Right renal cortex interstitium (tissue), 3 donors: ENCODE measurements around the gene BLNK. TPM values are rescaled to one million over a fixed set of nuclear protein-coding genes. Genes with fewer than 3 reads are reported as not detected.
A peak's percentile ranks its signal among the peaks of the same experiment; 100 is the strongest.

Experiments
- DNase-seq, 3 donors: peaks; one replicate each; pipeline ENCODE4 v3.0.0-alpha.2; 2013; ENCODE audit warnings: low read depth in 3 of 3, low spot score in 2 of 3
- polyA plus RNA-seq, 3 donors: library from polyadenylated mRNA; unstranded; fragments of 120-200 nt; gene quantifications; one replicate each; pipeline ENCODE4 v1.2.1, GENCODE V29; 2013; ENCODE audit not compliant: insufficient read length in 3 of 3

The BLNK gene
- polyA plus RNA-seq, 3 donors, result 36.7 to 41.9 (median 38.2) TPM

DNA sequence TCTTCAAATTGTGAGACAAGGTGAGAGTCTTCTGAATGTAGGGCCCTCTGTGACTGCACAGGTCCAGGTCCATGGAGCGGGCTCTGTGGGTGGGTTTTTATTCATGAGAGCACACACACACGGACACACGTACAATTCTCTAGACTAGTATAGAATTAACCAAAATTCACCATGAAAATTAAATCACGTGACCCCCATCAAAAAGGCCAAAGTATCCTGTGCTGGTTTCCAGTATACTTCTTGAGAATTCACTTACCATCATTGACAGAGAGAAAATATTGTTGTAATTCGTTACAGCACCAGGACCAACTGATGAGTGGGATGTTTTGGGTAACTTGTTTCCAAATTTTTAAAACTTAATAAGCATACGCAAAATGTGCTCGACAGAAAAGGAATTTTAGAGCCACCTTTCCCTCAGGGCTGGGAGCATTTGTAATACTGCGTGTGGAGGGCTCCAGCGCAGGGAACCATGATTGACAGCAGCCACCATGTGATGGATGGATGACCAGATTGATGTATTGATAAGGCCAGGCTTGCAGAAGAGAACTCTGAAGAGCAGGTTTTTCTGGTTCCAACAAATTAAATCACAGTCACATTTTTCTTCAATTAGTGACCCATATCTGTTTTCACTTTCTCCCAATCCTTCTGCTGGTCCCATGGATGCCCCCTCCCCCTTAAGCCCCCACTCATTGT, 18.0 kb upstream of the BLNK start:
- DNase-seq, result no peak

DNA sequence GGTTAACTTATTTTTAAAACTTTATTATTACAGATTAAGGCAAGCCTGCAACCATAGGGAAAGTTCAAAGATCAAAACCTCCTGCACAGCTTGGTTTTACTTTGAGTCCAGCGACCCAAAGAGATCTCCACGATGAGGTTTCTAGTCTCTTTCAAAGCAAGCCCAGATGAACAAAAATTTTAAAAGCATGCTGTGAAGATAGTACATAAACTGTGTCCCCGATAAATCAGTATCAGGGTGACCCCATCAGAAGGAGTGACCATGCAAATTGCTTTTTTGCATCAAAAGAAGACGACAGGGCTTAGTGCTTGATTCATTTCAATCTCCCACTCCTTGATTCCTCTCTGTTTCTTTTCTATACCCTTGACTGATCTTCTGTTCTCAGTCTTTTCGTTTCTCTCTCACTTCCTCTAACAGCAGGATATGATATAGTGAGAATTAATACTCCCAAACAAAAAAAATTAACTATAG, 16.8 kb upstream of the BLNK start:
- no peak for DNase-seq

DNA sequence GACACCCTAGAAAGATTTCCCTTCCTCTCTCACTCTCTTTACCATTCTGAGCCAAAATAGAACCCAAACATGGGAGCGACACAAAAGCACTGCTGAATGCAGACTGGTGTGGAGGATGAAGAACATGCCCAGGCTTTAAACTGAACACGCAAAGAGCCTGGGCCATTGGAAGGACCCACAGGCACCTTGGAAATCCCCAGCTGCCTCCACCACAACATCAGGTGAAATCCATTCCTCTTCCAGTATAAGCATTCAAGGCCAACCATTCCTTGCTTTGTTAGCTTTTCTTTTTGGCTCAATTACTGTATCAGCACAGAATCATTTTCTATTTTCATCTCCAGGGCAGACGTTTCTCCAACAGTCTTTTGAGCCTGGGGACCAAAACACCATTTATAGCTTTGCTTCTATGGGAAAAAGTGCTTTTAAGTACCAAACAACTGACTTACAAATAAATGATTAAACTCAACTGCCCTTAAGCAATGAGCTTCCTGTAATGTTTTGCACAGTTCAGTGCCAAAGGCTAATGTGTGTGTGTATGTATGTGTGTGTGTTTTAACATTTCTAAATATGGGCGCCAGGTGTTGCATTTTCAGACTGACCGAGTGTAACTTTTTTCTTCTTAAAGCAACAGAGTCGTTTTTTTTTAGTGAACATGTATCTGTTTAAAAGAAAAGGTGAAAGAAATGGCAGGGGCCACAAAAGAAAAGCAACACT, 16.2 kb upstream of the BLNK start:
- peak; percentile 50 to 69 (median 68) for DNase-seq

DNA sequence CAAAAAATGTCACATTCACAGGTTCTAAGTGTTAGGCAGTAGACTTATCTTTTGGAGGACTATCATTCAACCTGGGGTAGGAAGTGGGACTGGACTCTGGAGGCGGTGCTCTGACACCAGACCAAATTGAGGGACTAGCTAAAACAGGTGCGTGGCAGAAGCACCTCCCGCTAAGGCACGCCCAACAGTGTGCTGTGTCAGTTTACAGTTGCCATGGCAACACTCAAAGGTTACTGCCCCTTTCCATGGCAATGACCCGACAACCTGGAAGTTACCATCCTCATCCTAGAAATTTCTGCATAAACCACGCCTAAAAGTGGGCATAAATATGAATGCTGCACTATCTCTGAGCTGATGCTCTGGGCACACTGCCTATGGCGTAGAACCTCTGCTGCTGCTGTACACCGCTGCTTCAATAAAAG, 14.0 kb upstream of the BLNK start:
- DNase-seq, result no peak

GRCh38 chr10:96283756-96284155, 12.4 kb upstream of the BLNK start:
- no peak for DNase-seq

DNA sequence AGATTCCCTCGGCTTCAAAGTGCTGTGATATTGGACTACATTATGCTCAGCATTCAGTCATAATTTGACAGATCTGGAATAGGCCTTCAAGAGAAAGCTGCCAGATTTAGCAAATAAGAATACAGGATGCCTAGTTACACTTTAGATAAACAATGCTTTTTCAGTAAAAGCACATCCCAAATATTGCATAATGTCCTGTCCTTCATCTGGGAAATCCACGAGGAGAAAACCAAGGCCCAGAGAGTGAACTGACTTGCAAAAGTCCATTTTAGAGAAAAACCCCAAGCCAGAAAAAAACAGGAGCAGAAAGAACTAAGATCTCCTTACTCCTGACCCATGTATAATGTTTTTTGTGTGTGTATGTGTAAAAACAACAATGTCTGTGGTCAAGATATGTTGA, 12.0 kb upstream of the BLNK start:
- DNase-seq, result no peak

- no peak for DNase-seq
These were observed 10.2 kb upstream of the BLNK start for GRCh38 chr10:96281444-96282029.

DNA sequence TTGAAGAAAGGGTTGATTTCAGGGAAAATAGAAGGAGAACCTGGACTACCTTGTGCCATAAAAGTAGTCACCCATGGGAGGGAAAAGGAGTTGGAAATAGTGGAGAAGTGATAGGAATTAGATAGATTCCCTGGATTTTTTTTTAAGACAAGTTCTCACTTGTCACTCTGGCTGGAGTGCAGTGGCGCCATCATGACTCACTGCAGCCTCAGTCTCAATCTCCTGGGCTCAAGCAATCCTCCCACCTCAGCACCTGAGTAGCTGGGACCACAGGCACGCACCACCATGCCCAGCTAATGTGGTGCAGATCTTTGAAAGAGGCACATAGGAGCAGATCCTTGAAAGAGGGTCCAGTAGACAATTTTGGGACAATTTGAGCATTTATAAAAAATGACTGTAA, 9.5 kb upstream of the BLNK start:
- no peak for DNase-seq

DNA sequence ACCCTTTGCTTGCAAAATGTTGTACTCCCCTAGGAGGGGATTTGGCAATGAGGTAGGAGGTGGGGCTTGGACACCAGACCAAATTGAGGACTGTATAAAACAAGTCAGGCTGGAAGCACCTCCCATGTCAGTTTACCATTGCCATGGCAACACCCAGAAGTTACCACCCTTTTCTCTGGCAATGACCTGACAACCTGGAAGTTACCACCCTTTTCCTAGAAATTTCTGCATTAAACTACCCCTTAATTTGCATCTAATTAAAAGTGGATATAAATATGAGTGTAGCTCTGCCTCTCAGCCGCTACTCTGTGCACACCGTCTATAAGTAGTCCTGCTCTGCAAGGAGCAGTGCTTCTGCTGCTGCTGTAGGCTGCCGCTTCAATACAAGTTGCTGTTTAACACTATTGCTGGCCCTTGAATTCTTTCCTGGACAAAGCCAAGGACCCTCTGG, 7.8 kb upstream of the BLNK start:
- DNase-seq, result no peak

DNA sequence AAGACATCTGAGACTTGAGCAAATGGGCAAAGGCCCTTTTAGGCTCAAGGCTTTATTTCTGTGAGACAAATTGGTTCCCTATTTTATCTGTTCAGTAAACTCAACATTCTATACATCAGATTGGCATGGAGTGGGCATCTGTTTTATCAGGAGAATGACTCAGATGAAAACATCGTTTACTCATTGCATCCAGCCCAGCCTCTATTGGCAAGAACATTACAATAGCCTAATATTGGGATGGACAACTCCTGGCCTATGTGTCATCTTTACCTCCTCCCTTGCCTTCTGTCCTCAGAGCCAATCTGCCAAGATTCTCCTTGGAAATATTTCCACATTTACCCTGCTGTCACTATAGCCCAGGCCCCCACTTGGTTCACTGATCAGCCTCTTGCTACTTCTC, 5.5 kb upstream of the BLNK start:
- DNase-seq, result no peak

- DNase-seq, result no peak
These were observed 5.1 kb upstream of the BLNK start for GRCh38 chr10:96276426-96276825.

- no peak for DNase-seq
These were observed 4.5 kb upstream of the BLNK start for GRCh38 chr10:96275685-96276418.

DNA sequence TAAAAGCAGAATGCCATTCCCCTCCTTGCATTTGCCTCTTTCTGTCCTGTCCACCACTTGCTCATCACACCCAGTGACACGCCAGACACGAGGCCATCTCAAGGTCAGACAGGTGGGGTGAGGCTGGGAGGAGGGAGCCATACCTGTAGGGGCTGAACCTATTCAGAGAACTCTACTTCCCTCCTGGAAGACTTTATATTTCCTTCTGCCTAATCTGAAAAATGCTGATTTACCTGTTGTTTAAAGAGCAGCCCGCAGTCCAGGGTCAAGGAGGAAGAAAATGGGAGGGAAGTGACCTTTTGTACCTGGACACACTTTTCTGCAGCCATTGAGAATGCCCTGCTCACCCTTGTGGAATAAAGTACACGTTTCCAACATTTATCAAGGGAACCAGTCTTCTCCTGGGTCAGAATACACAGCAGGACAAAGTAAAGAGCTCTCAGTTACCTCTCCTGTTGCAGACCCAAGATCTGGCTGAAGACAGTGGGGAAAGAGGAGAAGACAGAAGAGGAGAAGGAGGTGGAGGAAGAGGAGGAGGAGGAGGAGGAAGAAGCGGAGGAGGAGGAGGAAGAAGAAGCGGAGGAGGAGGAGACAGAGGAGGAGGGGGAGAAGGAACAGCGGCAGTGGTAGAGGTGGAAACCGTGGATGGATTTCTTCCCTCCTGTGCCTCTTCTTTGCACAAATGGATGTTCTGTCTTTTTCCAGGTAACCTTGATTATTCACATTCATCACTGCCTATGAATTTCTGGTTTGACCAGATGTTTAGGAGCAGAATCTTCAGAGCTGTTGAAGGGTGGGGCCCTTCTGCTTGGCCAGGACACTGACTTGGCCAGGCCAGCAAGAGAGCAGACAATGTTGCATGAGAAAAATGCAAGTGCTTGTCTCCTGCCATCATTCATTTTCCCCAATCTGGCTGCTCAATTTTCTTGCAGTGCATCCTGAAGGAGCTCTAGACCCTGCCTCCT, 1.2 kb upstream of the BLNK start:
- DNase-seq, result no peak

DNA sequence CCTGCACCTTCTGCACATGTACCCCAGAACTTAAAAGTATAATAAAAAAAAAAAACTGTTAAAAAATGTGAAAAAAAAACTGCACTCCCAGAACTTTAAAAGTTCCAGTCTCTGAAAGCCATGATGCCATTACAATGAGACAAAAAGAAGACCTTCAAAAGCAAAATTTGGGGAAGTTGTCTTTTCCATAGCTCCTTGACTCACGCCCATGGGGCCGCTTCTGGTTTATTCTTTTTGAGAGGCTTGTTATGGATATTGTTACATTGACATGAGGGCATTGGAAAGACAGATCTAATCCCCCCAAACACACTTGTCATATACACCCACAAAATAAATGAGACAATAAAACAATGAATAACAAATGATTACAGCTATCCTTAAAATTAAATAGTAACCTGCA, 798 bp downstream of the BLNK start:
- DNase-seq, result no peak

DNA sequence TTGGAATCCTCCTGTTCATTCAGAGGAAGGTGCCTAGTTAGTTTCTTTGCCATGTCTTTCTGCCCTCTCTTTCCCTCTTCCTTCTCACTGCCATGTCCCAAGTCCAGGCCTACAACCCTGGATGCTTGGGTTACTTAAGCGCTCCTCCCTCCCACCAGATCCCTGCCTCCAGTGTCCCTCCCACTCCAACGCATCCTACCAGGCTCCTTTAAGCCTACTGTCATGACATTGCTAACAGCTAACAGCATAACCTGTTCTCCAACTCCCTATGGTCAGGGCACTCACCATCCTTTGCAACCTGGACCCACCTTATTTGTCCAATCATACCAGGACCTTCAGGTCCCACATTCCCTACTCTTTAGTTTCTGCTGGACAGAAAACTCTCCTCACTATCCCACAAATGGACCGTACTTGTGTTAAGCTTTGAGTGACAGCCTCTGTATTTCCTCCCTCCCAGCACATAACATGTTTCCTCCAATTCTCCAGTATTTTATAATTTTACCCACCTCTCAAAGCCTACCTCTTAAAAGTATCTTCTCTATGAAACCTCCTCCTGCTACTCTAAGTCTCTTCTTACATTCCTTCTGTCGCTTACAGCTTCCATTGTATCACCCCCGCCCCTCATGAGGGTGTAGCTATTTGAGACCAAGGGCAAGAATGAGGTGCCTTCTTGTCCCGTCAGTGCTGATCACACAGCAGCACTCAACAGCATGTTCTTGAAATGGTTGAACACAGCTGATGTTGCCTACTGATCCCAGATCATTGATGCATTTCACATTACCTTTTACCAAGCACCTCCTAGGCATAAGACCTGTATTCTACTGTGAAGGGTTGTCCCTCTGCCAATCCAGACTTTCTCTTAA, 1.7 kb downstream of the BLNK start:
- no peak for DNase-seq

- DNase-seq, result no peak
These were observed 2.9 kb downstream of the BLNK start for GRCh38 chr10:96268341-96268909.

GRCh38 chr10:96267234-96267705, 4.1 kb downstream of the BLNK start:
- no peak for DNase-seq

DNA sequence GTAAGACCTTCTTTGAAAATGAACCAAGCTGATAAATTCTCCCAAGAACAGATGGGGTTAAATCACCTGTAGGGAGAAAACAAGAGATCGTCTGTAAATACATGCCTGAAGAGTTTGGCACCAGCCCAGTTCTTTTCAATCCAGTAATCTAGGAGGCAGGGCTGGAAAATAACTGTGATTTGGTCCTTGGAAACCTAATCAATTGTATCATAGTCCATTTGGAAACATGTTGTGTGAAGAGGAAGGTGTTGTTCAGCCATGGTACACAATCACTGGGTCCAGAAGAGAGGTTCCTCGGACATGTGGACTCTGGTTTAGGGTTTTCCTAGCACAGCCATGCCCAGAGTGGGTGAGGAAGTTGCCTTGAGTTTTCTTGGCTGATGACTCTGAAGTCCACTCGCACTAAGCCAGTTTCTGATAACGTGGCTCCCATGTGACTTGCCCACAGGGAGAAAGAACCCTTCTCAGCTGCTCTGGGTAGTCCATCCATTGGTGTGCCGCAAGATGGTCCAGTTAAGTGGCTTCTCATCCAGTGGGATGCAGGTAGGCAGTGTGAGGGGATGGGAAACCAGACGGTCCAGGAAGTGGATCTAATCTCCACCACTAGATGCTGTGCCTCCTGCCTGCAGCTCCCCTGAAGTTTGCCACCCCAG, 5.1 kb downstream of the BLNK start:
- no peak for DNase-seq
